ENCODE results near the gene CFAP70. TPM values are rescaled to one million over a fixed set of nuclear protein-coding genes. Genes with fewer than 3 reads are reported as not detected.

CFAP70 gene
- total RNA-seq, 4 donors from 2014 or later: 0.37 to 2.7 (median 1.6) TPM

DNA sequence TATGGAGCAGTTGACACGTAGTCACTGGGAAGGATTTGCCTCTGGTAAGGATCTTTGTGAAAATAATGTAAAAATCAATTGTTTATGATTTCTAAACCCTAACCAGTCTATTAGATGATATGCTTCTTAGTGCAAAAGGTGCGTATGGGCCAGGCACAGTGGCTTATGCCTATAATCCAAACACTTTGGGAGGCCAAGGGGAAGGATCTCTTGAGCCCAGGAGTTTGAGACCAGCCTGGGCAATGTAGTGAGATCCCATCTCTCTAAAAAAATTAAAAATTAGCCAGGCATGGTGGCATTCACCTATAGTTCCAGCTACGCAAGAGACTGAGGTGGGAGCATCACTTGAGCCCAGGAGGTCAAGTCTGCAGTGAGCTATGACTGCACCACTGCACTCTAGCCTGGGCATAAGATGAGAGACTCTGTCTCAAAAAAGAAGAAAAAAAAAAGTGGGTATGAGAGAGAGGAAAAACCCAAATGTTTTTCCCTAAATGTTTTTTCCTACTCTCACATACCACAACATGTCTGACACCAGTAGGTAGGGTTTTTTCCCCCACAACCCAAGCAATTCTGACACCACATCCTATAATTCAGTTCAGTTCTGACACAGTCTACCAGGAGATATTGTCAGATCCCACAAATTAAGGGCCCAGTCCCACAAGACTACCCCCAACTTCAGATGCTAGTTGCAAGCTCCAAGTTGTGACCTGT, 148.1 kb downstream of the CFAP70 start:
- Histone ChIP-seq H3K27ac (no peak overlapping the region), H3K36me3 (peaks cover 0 to 11% (median 0%) of the 10 kb centered on the region in 4 donors), H3K4me1 (no peaks in the 10 kb centered on the region), H3K27me3 (no peaks in the 10 kb centered on the region), H3K4me3 (no peak overlapping the region), H3K9me3 (no peaks in the 10 kb centered on the region)
- TF ChIP-seq EP300 (IDR thresholded peaks at IDR 0.05; ENCODE audit: low read depth) (no peak), POLR2A (IDR thresholded peaks at IDR 0.05) (no peak), POLR2AphosphoS5 (IDR thresholded peaks at IDR 0.05) (no peak), CTCF (IDR thresholded peaks at IDR 0.05) (no peak)
- in situ Hi-C loops (cut with MboI; ENCODE audit: low pct_ligation_motif_present in 1 of 4, low pct_unique_long_range_greater_than_20kb in 1 of 4, low sequenced_read_pairs in 3 of 4): no loop called here
- DNase-seq: no peak
- 96 to 100% methylated on average over 2 to 3 of the region's 3 CpGs for WGBS, 2 donors (ENCODE audit: low coverage in 1 of 2)
- intact Hi-C loops (cut with DNase I; ENCODE audit: low total_unique reads): no loop called here

GRCh38 chr10:73209705-73210104, 149.0 kb downstream of the CFAP70 start:
- intact Hi-C loops (cut with DNase I; ENCODE audit: low total_unique reads) (no loop called here), in situ Hi-C loops (cut with MboI; ENCODE audit: low pct_ligation_motif_present in 1 of 4, low pct_unique_long_range_greater_than_20kb in 1 of 4, low sequenced_read_pairs in 3 of 4) (no loop called here)
- no peak for TF ChIP-seq POLR2A (IDR thresholded peaks at IDR 0.05)
- no peak for TF ChIP-seq CTCF (IDR thresholded peaks at IDR 0.05)
- TF ChIP-seq EP300 (IDR thresholded peaks at IDR 0.05; ENCODE audit: low read depth): no peak
- TF ChIP-seq POLR2AphosphoS5 (IDR thresholded peaks at IDR 0.05): no peak
- peaks cover 0 to 11% (median 0%) of the 10 kb centered on the region in 4 donors for H3K36me3 ChIP-seq
- H3K4me1 ChIP-seq: no peaks in the 10 kb centered on the region
- H3K27me3 ChIP-seq: no peaks in the 10 kb centered on the region
- H3K4me3 ChIP-seq: no peak overlapping the region
- 72% methylated on average over 1 of the region's 1 CpG; no CpG with 5 or more reads in 1 of the 2 donors for WGBS, 2 donors (ENCODE audit: low coverage in 1 of 2)
- H3K27ac ChIP-seq: no peak overlapping the region
- H3K9me3 ChIP-seq: no peaks in the 10 kb centered on the region
- DNase-seq: no peak

GRCh38 chr10:73207883-73208282, 150.8 kb downstream of the CFAP70 start:
- DNase-seq: no peak
- no peak for TF ChIP-seq CTCF (IDR thresholded peaks at IDR 0.05)
- no peak for TF ChIP-seq POLR2A (IDR thresholded peaks at IDR 0.05)
- no peak for TF ChIP-seq POLR2AphosphoS5 (IDR thresholded peaks at IDR 0.05)
- TF ChIP-seq EP300 (IDR thresholded peaks at IDR 0.05; ENCODE audit: low read depth): no peak
- no peaks in the 10 kb centered on the region for H3K9me3 ChIP-seq
- intact Hi-C loops (cut with DNase I; ENCODE audit: low total_unique reads): no loop called here
- 82 to 88% methylated on average over 2 of the region's 2 CpGs for WGBS, 2 donors (ENCODE audit: low coverage in 1 of 2)
- H3K36me3 ChIP-seq: peaks cover 0 to 8% (median 0%) of the 10 kb centered on the region in 4 donors
- H3K4me3 ChIP-seq: no peak overlapping the region
- no peaks in the 10 kb centered on the region for H3K4me1 ChIP-seq
- no peaks in the 10 kb centered on the region for H3K27me3 ChIP-seq
- in situ Hi-C loops (cut with MboI; ENCODE audit: low pct_ligation_motif_present in 1 of 4, low pct_unique_long_range_greater_than_20kb in 1 of 4, low sequenced_read_pairs in 3 of 4): no loop called here
- no peak overlapping the region for H3K27ac ChIP-seq

GRCh38 chr10:73206385-73206784, 152.3 kb downstream of the CFAP70 start:
- H3K36me3 ChIP-seq: peaks cover 0 to 8% (median 0%) of the 10 kb centered on the region in 4 donors
- no peak overlapping the region for H3K4me3 ChIP-seq
- DNase-seq: no peak
- intact Hi-C loops (cut with DNase I; ENCODE audit: low total_unique reads): no loop called here
- TF ChIP-seq POLR2AphosphoS5 (IDR thresholded peaks at IDR 0.05) (no peak), POLR2A (IDR thresholded peaks at IDR 0.05) (no peak), EP300 (IDR thresholded peaks at IDR 0.05; ENCODE audit: low read depth) (no peak), CTCF (IDR thresholded peaks at IDR 0.05) (no peak)
- WGBS, 2 donors (ENCODE audit: low coverage in 1 of 2): 98 to 100% methylated on average over 5 of the region's 5 CpGs
- no peak overlapping the region for H3K27ac ChIP-seq
- H3K27me3 ChIP-seq: no peaks in the 10 kb centered on the region
- H3K9me3 ChIP-seq: no peaks in the 10 kb centered on the region
- in situ Hi-C loops (cut with MboI; ENCODE audit: low pct_ligation_motif_present in 1 of 4, low pct_unique_long_range_greater_than_20kb in 1 of 4, low sequenced_read_pairs in 3 of 4): no loop called here
- H3K4me1 ChIP-seq: no peaks in the 10 kb centered on the region

Measured in transverse colon (tissue), 4 donors.